ENCODE data around the gene PARS2. TPM values are rescaled to one million over a fixed set of nuclear protein-coding genes. Genes with fewer than 3 reads are reported as not detected.

The PARS2 gene
- polyA plus RNA-seq, 2 donors: 1.5 to 2.5 TPM

GRCh38 chr1:54744696-54745095, 19.6 kb downstream of the PARS2 start:
- H3K36me3 ChIP-seq (ENCODE audit: control insufficient read depth in 2 of 2, insufficient read depth in 2 of 2, low read length in 1 of 2): peaks cover 17 to 28% of the 10 kb centered on the region in 2 donors
- no peak overlapping the region for H3K4me3 ChIP-seq (ENCODE audit: low read depth in 1 of 2, low read length in 2 of 2)
- H3K4me1 ChIP-seq (ENCODE audit: control insufficient read depth in 2 of 2, insufficient read depth in 2 of 2, low read length in 1 of 2): peaks cover 0 to 2% of the 10 kb centered on the region in 2 donors
- H3K27me3 ChIP-seq (ENCODE audit: control insufficient read depth in 1 of 2, insufficient read depth in 2 of 2, low read length in 2 of 2): no peaks in the 10 kb centered on the region
- WGBS, 2 donors: 91 to 94% methylated on average over 3 of the region's 3 CpGs
- H3K9me3 ChIP-seq (ENCODE audit: control insufficient read depth in 2 of 2, insufficient read depth in 1 of 2, low read depth in 1 of 2, low read length in 1 of 2): no peaks in the 10 kb centered on the region
- no peak overlapping the region for H3K27ac ChIP-seq (ENCODE audit: low read depth in 2 of 2, low read length in 1 of 2)

DNA sequence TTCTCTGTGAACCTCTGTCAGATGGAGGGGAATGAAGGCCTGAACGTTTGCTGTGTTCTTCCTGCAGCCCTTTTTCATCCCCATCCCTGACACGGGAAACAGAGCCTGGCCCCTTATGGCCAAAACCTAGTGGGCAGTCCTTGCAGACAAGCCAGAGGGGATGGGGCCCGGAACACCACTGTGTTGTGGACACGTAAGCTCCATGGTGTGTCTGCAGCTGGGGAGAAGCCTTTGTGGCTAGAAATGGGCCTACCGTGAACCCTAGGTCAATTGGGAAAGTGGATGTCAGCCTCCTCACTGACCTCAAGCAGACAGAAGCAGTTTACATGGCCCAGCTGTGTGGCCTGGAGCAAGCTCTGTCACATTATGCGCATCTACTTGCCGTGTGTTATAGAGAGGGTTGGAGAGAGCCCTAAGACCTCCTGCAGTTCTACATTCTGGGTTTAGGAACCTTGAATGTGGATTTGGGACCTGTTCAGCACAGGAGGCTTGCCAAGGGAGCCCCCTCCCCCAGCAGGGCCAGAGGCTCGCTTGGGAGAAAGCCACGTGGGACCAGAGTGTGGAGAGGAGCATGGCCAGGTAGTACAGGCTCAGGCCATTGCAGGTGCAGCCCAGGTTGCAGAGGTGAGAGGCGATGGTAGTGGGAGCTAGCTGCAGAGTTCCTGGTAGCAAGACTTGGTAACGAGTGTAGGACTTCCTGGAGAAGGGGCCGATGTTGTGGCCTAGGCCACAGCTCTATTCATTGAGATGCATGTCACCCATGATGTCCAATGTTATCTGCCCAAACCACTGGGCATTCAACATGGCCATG, 20.7 kb downstream of the PARS2 start:
- Histone ChIP-seq H3K27ac (ENCODE audit: low read depth in 2 of 2, low read length in 1 of 2) (no peak overlapping the region), H3K9me3 (ENCODE audit: control insufficient read depth in 2 of 2, insufficient read depth in 1 of 2, low read depth in 1 of 2, low read length in 1 of 2) (no peaks in the 10 kb centered on the region), H3K27me3 (ENCODE audit: control insufficient read depth in 1 of 2, insufficient read depth in 2 of 2, low read length in 2 of 2) (no peaks in the 10 kb centered on the region), H3K4me3 (ENCODE audit: low read depth in 1 of 2, low read length in 2 of 2) (no peak overlapping the region), H3K36me3 (ENCODE audit: control insufficient read depth in 2 of 2, insufficient read depth in 2 of 2, low read length in 1 of 2) (peaks cover 17 to 32% of the 10 kb centered on the region in 2 donors), H3K4me1 (ENCODE audit: control insufficient read depth in 2 of 2, insufficient read depth in 2 of 2, low read length in 1 of 2) (peaks cover 0 to 2% of the 10 kb centered on the region in 2 donors)
- 83% methylated on average over 12 of the region's 12 CpGs for WGBS, 2 donors

DNA sequence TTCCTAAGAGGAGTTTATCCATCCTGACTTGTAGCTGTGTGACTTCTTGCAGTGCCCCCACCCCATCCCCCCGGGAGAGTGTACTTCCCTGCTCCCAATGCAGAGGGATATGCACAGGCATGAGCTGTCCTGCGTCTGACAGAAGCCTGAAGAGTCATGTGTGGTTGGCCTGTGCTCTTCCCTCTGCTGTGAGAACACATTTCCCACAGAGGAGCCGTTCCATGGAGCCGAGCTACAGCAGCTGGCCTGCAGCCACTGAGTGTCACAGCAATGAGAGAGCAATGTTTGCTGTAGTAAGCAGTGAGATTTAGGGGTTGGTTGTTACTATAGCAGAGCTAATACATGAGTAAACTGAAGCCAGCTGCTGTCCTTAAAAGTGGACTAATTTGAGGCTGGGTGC, 22.0 kb downstream of the PARS2 start:
- H3K9me3 ChIP-seq (ENCODE audit: control insufficient read depth in 2 of 2, insufficient read depth in 1 of 2, low read depth in 1 of 2, low read length in 1 of 2): no peaks in the 10 kb centered on the region
- H3K27me3 ChIP-seq (ENCODE audit: control insufficient read depth in 1 of 2, insufficient read depth in 2 of 2, low read length in 2 of 2): no peaks in the 10 kb centered on the region
- H3K4me3 ChIP-seq (ENCODE audit: low read depth in 1 of 2, low read length in 2 of 2): no peak overlapping the region
- H3K4me1 ChIP-seq (ENCODE audit: control insufficient read depth in 2 of 2, insufficient read depth in 2 of 2, low read length in 1 of 2): peaks cover 0 to 2% of the 10 kb centered on the region in 2 donors
- H3K36me3 ChIP-seq (ENCODE audit: control insufficient read depth in 2 of 2, insufficient read depth in 2 of 2, low read length in 1 of 2): peaks cover 22 to 41% of the 10 kb centered on the region in 2 donors
- H3K27ac ChIP-seq (ENCODE audit: low read depth in 2 of 2, low read length in 1 of 2): no peak overlapping the region
- WGBS, 2 donors: 48 to 53% methylated on average over 4 of the region's 4 CpGs

DNA sequence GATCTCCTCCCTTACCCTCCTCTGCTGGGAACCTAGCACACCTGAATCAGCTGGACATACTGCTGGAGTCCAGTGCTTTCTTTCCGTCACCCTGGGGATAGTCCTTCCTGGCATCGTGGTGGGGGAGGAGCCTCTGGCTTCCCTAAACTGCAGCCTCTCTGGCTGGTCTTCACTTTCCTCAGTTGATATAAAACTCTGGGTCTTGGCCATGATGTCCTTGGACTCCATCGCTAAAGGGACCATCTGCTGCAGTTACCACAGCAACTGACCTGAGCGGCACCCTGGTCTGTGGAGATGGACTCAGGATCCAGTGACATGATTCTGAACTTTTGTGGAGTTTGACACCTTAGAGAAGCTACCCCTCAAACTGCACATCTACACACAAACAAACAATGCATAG, 22.8 kb downstream of the PARS2 start:
- peaks cover 22 to 47% of the 10 kb centered on the region in 2 donors for H3K36me3 ChIP-seq (ENCODE audit: control insufficient read depth in 2 of 2, insufficient read depth in 2 of 2, low read length in 1 of 2)
- H3K4me3 ChIP-seq (ENCODE audit: low read depth in 1 of 2, low read length in 2 of 2): no peak overlapping the region
- 84 to 90% methylated on average over 4 of the region's 4 CpGs for WGBS, 2 donors
- H3K27ac ChIP-seq (ENCODE audit: low read depth in 2 of 2, low read length in 1 of 2): no peak overlapping the region
- H3K27me3 ChIP-seq (ENCODE audit: control insufficient read depth in 1 of 2, insufficient read depth in 2 of 2, low read length in 2 of 2): no peaks in the 10 kb centered on the region
- no peaks in the 10 kb centered on the region for H3K9me3 ChIP-seq (ENCODE audit: control insufficient read depth in 2 of 2, insufficient read depth in 1 of 2, low read depth in 1 of 2, low read length in 1 of 2)
- peaks cover 0 to 2% of the 10 kb centered on the region in 2 donors for H3K4me1 ChIP-seq (ENCODE audit: control insufficient read depth in 2 of 2, insufficient read depth in 2 of 2, low read length in 1 of 2)

DNA sequence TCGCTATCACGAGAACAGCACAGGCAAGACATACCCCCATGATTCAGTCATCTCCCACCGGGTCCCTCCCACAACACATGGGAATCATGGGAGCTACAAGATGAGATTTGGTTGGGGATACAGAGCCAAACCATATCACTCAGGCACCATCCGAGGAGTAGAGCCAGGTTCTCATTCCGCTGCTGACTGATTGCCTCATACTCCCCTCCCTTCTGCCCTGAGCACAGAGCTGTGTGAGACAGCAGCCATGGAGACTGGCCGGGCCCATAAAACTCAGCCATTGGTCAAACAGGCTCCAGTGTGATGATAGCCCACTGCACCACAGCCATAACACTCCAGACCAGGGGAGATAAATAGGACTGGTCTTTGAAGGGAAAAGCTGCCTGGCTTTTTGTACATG, 26.1 kb downstream of the PARS2 start:
- peaks cover 22 to 42% of the 10 kb centered on the region in 2 donors for H3K36me3 ChIP-seq (ENCODE audit: control insufficient read depth in 2 of 2, insufficient read depth in 2 of 2, low read length in 1 of 2)
- H3K27me3 ChIP-seq (ENCODE audit: control insufficient read depth in 1 of 2, insufficient read depth in 2 of 2, low read length in 2 of 2): no peaks in the 10 kb centered on the region
- H3K4me3 ChIP-seq (ENCODE audit: low read depth in 1 of 2, low read length in 2 of 2): no peak overlapping the region
- H3K4me1 ChIP-seq (ENCODE audit: control insufficient read depth in 2 of 2, insufficient read depth in 2 of 2, low read length in 1 of 2): no peaks in the 10 kb centered on the region
- no peak overlapping the region for H3K27ac ChIP-seq (ENCODE audit: low read depth in 2 of 2, low read length in 1 of 2)
- H3K9me3 ChIP-seq (ENCODE audit: control insufficient read depth in 2 of 2, insufficient read depth in 1 of 2, low read depth in 1 of 2, low read length in 1 of 2): no peaks in the 10 kb centered on the region
- WGBS, 2 donors: 94% methylated on average over 6 of the region's 6 CpGs

DNA sequence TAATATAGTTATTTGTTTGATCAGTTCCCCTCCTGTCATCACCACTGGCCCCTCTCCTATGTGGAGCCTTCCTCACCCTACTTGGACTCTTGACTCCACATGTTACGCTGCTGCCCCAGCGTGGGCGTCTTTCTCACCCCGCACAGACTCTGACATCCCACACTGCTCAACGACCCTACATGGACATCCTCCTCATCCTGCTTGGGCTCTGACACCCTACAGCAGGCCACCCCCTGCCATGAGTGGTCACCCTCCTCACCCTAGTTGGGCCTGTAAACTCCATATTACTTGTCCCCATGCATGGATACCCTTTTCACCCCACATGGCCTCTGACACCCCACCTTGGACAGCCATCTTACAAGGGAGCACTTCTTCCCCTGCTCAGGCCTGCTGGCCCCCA, 27.6 kb downstream of the PARS2 start:
- Histone ChIP-seq H3K4me1 (ENCODE audit: control insufficient read depth in 2 of 2, insufficient read depth in 2 of 2, low read length in 1 of 2) (no peaks in the 10 kb centered on the region), H3K36me3 (ENCODE audit: control insufficient read depth in 2 of 2, insufficient read depth in 2 of 2, low read length in 1 of 2) (peaks cover 14 to 29% of the 10 kb centered on the region in 2 donors), H3K9me3 (ENCODE audit: control insufficient read depth in 2 of 2, insufficient read depth in 1 of 2, low read depth in 1 of 2, low read length in 1 of 2) (no peaks in the 10 kb centered on the region), H3K27me3 (ENCODE audit: control insufficient read depth in 1 of 2, insufficient read depth in 2 of 2, low read length in 2 of 2) (no peaks in the 10 kb centered on the region), H3K4me3 (ENCODE audit: low read depth in 1 of 2, low read length in 2 of 2) (no peak overlapping the region), H3K27ac (ENCODE audit: low read depth in 2 of 2, low read length in 1 of 2) (no peak overlapping the region)
- WGBS, 2 donors: 93 to 95% methylated on average over 5 of the region's 5 CpGs

- 83 to 89% methylated on average over 3 of the region's 3 CpGs for WGBS, 2 donors
- Histone ChIP-seq H3K9me3 (ENCODE audit: control insufficient read depth in 2 of 2, insufficient read depth in 1 of 2, low read depth in 1 of 2, low read length in 1 of 2) (no peaks in the 10 kb centered on the region), H3K36me3 (ENCODE audit: control insufficient read depth in 2 of 2, insufficient read depth in 2 of 2, low read length in 1 of 2) (peaks cover 7 to 9% of the 10 kb centered on the region in 2 donors)
These were observed 36.3 kb downstream of the PARS2 start for GRCh38 chr1:54728027-54728426.

GRCh38 chr1:54724771-54725170, 39.6 kb downstream of the PARS2 start:
- H3K4me1 ChIP-seq (ENCODE audit: control insufficient read depth in 2 of 2, insufficient read depth in 2 of 2, low read length in 1 of 2): no peaks in the 10 kb centered on the region
- peaks cover 4 to 10% of the 10 kb centered on the region in 2 donors for H3K36me3 ChIP-seq (ENCODE audit: control insufficient read depth in 2 of 2, insufficient read depth in 2 of 2, low read length in 1 of 2)
- H3K27me3 ChIP-seq (ENCODE audit: control insufficient read depth in 1 of 2, insufficient read depth in 2 of 2, low read length in 2 of 2): no peaks in the 10 kb centered on the region
- H3K9me3 ChIP-seq (ENCODE audit: control insufficient read depth in 2 of 2, insufficient read depth in 1 of 2, low read depth in 1 of 2, low read length in 1 of 2): no peaks in the 10 kb centered on the region
- no peak overlapping the region for H3K27ac ChIP-seq (ENCODE audit: low read depth in 2 of 2, low read length in 1 of 2)
- H3K4me3 ChIP-seq (ENCODE audit: low read depth in 1 of 2, low read length in 2 of 2): no peak overlapping the region
- WGBS, 2 donors: 92 to 98% methylated on average over 1 of the region's 1 CpG

More at GRCh38 chr1:54728027-54728426, 36.3 kb downstream of the PARS2 start:
- Histone ChIP-seq H3K27me3 (ENCODE audit: control insufficient read depth in 1 of 2, insufficient read depth in 2 of 2, low read length in 2 of 2) (no peaks in the 10 kb centered on the region), H3K27ac (ENCODE audit: low read depth in 2 of 2, low read length in 1 of 2) (no peak overlapping the region), H3K4me1 (ENCODE audit: control insufficient read depth in 2 of 2, insufficient read depth in 2 of 2, low read length in 1 of 2) (no peaks in the 10 kb centered on the region), H3K4me3 (ENCODE audit: low read depth in 1 of 2, low read length in 2 of 2) (no peak overlapping the region)

- Histone ChIP-seq H3K4me3 (ENCODE audit: low read depth in 1 of 2, low read length in 2 of 2) (no peak overlapping the region), H3K4me1 (ENCODE audit: control insufficient read depth in 2 of 2, insufficient read depth in 2 of 2, low read length in 1 of 2) (no peaks in the 10 kb centered on the region), H3K9me3 (ENCODE audit: control insufficient read depth in 2 of 2, insufficient read depth in 1 of 2, low read depth in 1 of 2, low read length in 1 of 2) (no peaks in the 10 kb centered on the region), H3K36me3 (ENCODE audit: control insufficient read depth in 2 of 2, insufficient read depth in 2 of 2, low read length in 1 of 2) (peaks cover 6 to 10% of the 10 kb centered on the region in 2 donors), H3K27me3 (ENCODE audit: control insufficient read depth in 1 of 2, insufficient read depth in 2 of 2, low read length in 2 of 2) (no peaks in the 10 kb centered on the region), H3K27ac (ENCODE audit: low read depth in 2 of 2, low read length in 1 of 2) (no peak overlapping the region)
These were observed 40.3 kb downstream of the PARS2 start for GRCh38 chr1:54723985-54724384.

DNA sequence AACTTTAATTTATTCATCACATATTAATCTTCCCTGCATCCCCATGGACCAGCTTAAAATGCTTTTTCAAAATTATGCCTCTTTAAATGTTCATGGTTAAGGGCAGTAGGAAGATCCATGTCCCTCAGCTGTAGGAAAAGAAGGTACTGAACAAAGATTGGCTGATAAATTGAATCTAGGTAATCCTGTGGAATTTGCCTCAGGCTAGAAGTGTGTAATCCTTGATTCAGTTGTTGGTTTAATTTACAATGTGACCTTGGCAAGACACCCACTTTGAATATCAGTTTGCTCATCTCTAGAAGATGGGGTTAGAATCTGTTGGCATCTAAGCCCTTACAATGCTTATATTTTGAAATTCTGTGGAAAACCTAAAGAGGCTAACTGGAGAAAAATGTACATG, 42.6 kb downstream of the PARS2 start:
- Histone ChIP-seq H3K4me3 (ENCODE audit: low read depth in 1 of 2, low read length in 2 of 2) (no peak overlapping the region), H3K36me3 (ENCODE audit: control insufficient read depth in 2 of 2, insufficient read depth in 2 of 2, low read length in 1 of 2) (peaks cover 7 to 10% of the 10 kb centered on the region in 2 donors), H3K27ac (ENCODE audit: low read depth in 2 of 2, low read length in 1 of 2) (no peak overlapping the region), H3K9me3 (ENCODE audit: control insufficient read depth in 2 of 2, insufficient read depth in 1 of 2, low read depth in 1 of 2, low read length in 1 of 2) (no peaks in the 10 kb centered on the region), H3K4me1 (ENCODE audit: control insufficient read depth in 2 of 2, insufficient read depth in 2 of 2, low read length in 1 of 2) (no peaks in the 10 kb centered on the region), H3K27me3 (ENCODE audit: control insufficient read depth in 1 of 2, insufficient read depth in 2 of 2, low read length in 2 of 2) (no peaks in the 10 kb centered on the region)
